ENCODE measurements around the gene LDHA. TPM values are rescaled to one million over a fixed set of nuclear protein-coding genes. Genes with fewer than 3 reads are reported as not detected.

The LDHA gene
- 100 to 1,000 TPM; 224 to 298 (median 251) TPM for polyA plus RNA-seq (ENCODE audit: low read depth in 6 of 6)

- peaks cover 0 to 5% of the 10 kb centered on the region in 2 donors for H3K36me3 Mint-ChIP-seq
- DNase-seq (peak; percentile 90), ATAC-seq (ENCODE audit: low read depth in 2 of 2) (peak; percentile 82)
- no peaks in the 10 kb centered on the region for H3K9me3 Mint-ChIP-seq
- peak within 1 kb of the TSS; percentile 96 to 100 (median 98) for H3K4me3 Mint-ChIP-seq
- peak within 1 kb of the TSS; percentile 94 to 99 (median 98) for H3K27ac Mint-ChIP-seq
- no peaks in the 10 kb centered on the region for H3K27me3 Mint-ChIP-seq
- peaks cover 15 to 30% (median 22%) of the 10 kb centered on the region in 3 donors for H3K4me1 Mint-ChIP-seq
Measured at GRCh38 chr11:18394275-18394927, at the start of gene LDHA. Gene LDHA (plus strand): TSS chr11:18394563. CDS start chr11:18396843, 2,280 bp downstream.

- Mint-ChIP-seq H3K4me3 (no peak overlapping the region), H3K9me3 (no peaks in the 10 kb centered on the region), H3K27ac (peak overlapping the region in 1 of 6 donors; percentile 72), H3K27me3 (no peaks in the 10 kb centered on the region), H3K36me3 (peaks cover 20 to 24% of the 10 kb centered on the region in 2 donors), H3K4me1 (peaks cover 0 to 4% (median 4%) of the 10 kb centered on the region in 3 donors)
- no peak for ATAC-seq (ENCODE audit: low read depth in 2 of 2)
- no peak for DNase-seq
Measured at GRCh38 chr11:18347471-18348125, 46.8 kb upstream of the LDHA start.

GRCh38 chr11:18352581-18352980 lies 41.8 kb upstream of the LDHA start:
- H3K4me3 Mint-ChIP-seq, result no peak overlapping the region
- no peaks in the 10 kb centered on the region for H3K4me1 Mint-ChIP-seq
- H3K27me3 Mint-ChIP-seq, result no peaks in the 10 kb centered on the region
- no peak for DNase-seq
- H3K9me3 Mint-ChIP-seq, result no peaks in the 10 kb centered on the region
- no peak for ATAC-seq (ENCODE audit: low read depth in 2 of 2)
- peaks cover 8 to 19% of the 10 kb centered on the region in 2 donors for H3K36me3 Mint-ChIP-seq
- H3K27ac Mint-ChIP-seq, result peak overlapping the region in 2 of 6 donors; percentile 22 to 27

- Mint-ChIP-seq H3K36me3 (peaks cover 0 to 14% of the 10 kb centered on the region in 2 donors), H3K9me3 (no peaks in the 10 kb centered on the region), H3K27ac (no peak overlapping the region), H3K27me3 (no peaks in the 10 kb centered on the region), H3K4me1 (no peaks in the 10 kb centered on the region), H3K4me3 (no peak overlapping the region)
- no peak for ATAC-seq (ENCODE audit: low read depth in 2 of 2)
- no peak for DNase-seq
Measured at GRCh38 chr11:18358646-18359045, 35.7 kb upstream of the LDHA start.

GRCh38 chr11:18361154-18361553 lies 33.2 kb upstream of the LDHA start:
- no peaks in the 10 kb centered on the region for H3K27me3 Mint-ChIP-seq
- H3K4me3 Mint-ChIP-seq, result no peak overlapping the region
- DNase-seq (no peak), ATAC-seq (ENCODE audit: low read depth in 2 of 2) (no peak)
- H3K27ac Mint-ChIP-seq, result peak overlapping the region in 2 of 6 donors; percentile 69 to 76
- H3K9me3 Mint-ChIP-seq, result no peaks in the 10 kb centered on the region
- no peaks in the 10 kb centered on the region for H3K4me1 Mint-ChIP-seq
- peaks cover 14 to 21% of the 10 kb centered on the region in 2 donors for H3K36me3 Mint-ChIP-seq

- ATAC-seq (ENCODE audit: low read depth in 2 of 2), result no peak
- Mint-ChIP-seq H3K9me3 (no peaks in the 10 kb centered on the region), H3K27me3 (no peaks in the 10 kb centered on the region), H3K4me3 (no peak overlapping the region), H3K27ac (no peak overlapping the region), H3K4me1 (no peaks in the 10 kb centered on the region), H3K36me3 (peaks cover 18% of the 10 kb centered on the region in 2 donors)
- DNase-seq, result no peak
Measured at GRCh38 chr11:18364495-18365073, 29.8 kb upstream of the LDHA start.

- Mint-ChIP-seq H3K27ac (no peak overlapping the region), H3K36me3 (peaks cover 18% of the 10 kb centered on the region in 2 donors), H3K4me3 (no peak overlapping the region), H3K4me1 (no peaks in the 10 kb centered on the region), H3K9me3 (no peaks in the 10 kb centered on the region), H3K27me3 (no peaks in the 10 kb centered on the region)
- DNase-seq, result no peak
- no peak for ATAC-seq (ENCODE audit: low read depth in 2 of 2)
Measured at GRCh38 chr11:18365741-18366140, 28.6 kb upstream of the LDHA start.

GRCh38 chr11:18366286-18366685 lies 28.1 kb upstream of the LDHA start:
- Mint-ChIP-seq H3K4me1 (no peaks in the 10 kb centered on the region), H3K4me3 (no peak overlapping the region), H3K9me3 (no peaks in the 10 kb centered on the region), H3K27me3 (no peaks in the 10 kb centered on the region), H3K27ac (peak overlapping the region in 1 of 6 donors; percentile 56), H3K36me3 (peaks cover 18% of the 10 kb centered on the region in 2 donors)
- no peak for ATAC-seq (ENCODE audit: low read depth in 2 of 2)
- no peak for DNase-seq

- Mint-ChIP-seq H3K4me1 (no peaks in the 10 kb centered on the region), H3K4me3 (no peak overlapping the region), H3K27me3 (no peaks in the 10 kb centered on the region), H3K27ac (peak overlapping the region in 2 of 6 donors; percentile 24 to 60), H3K9me3 (peaks cover 0 to 2% (median 0%) of the 10 kb centered on the region in 7 donors), H3K36me3 (peaks cover 18% of the 10 kb centered on the region in 2 donors)
- ATAC-seq (ENCODE audit: low read depth in 2 of 2) (no peak), DNase-seq (no peak)
Measured at GRCh38 chr11:18367431-18367830, 26.9 kb upstream of the LDHA start.

GRCh38 chr11:18368221-18368620 lies 26.1 kb upstream of the LDHA start:
- Mint-ChIP-seq H3K9me3 (peaks cover 0 to 2% (median 0%) of the 10 kb centered on the region in 7 donors), H3K36me3 (peaks cover 18% of the 10 kb centered on the region in 2 donors), H3K4me1 (no peaks in the 10 kb centered on the region), H3K4me3 (no peak overlapping the region), H3K27ac (peak overlapping the region in 4 of 6 donors; percentile 2 to 44 (median 10)), H3K27me3 (no peaks in the 10 kb centered on the region)
- ATAC-seq (ENCODE audit: low read depth in 2 of 2) (no peak), DNase-seq (no peak)

- H3K4me1 Mint-ChIP-seq, result no peaks in the 10 kb centered on the region
- no peak for DNase-seq
- no peak for ATAC-seq (ENCODE audit: low read depth in 2 of 2)
- no peak overlapping the region for H3K27ac Mint-ChIP-seq
- H3K4me3 Mint-ChIP-seq, result no peak overlapping the region
- peaks cover 13% of the 10 kb centered on the region in 2 donors for H3K36me3 Mint-ChIP-seq
- H3K27me3 Mint-ChIP-seq, result no peaks in the 10 kb centered on the region
- H3K9me3 Mint-ChIP-seq, result peaks cover 0 to 2% (median 0%) of the 10 kb centered on the region in 7 donors
Measured at GRCh38 chr11:18369398-18369797, 25.0 kb upstream of the LDHA start.

GRCh38 chr11:18371279-18371678 lies 23.1 kb upstream of the LDHA start:
- Mint-ChIP-seq H3K27ac (peak overlapping the region in 1 of 6 donors; percentile 39), H3K4me1 (no peaks in the 10 kb centered on the region), H3K36me3 (peaks cover 3 to 6% of the 10 kb centered on the region in 2 donors), H3K4me3 (no peak overlapping the region), H3K9me3 (peaks cover 0 to 2% (median 0%) of the 10 kb centered on the region in 7 donors), H3K27me3 (no peaks in the 10 kb centered on the region)
- no peak for ATAC-seq (ENCODE audit: low read depth in 2 of 2)
- no peak for DNase-seq

GRCh38 chr11:18372201-18372600 lies 22.2 kb upstream of the LDHA start:
- no peak overlapping the region for H3K27ac Mint-ChIP-seq
- no peak overlapping the region for H3K4me3 Mint-ChIP-seq
- no peaks in the 10 kb centered on the region for H3K4me1 Mint-ChIP-seq
- H3K9me3 Mint-ChIP-seq, result peaks cover 0 to 2% (median 0%) of the 10 kb centered on the region in 7 donors
- no peaks in the 10 kb centered on the region for H3K36me3 Mint-ChIP-seq
- H3K27me3 Mint-ChIP-seq, result no peaks in the 10 kb centered on the region
- ATAC-seq (ENCODE audit: low read depth in 2 of 2) (no peak), DNase-seq (no peak)

- DNase-seq (no peak), ATAC-seq (ENCODE audit: low read depth in 2 of 2) (no peak)
- Mint-ChIP-seq H3K4me1 (no peaks in the 10 kb centered on the region), H3K36me3 (no peaks in the 10 kb centered on the region), H3K4me3 (no peak overlapping the region), H3K9me3 (peaks cover 0 to 2% (median 0%) of the 10 kb centered on the region in 7 donors), H3K27ac (no peak overlapping the region), H3K27me3 (no peaks in the 10 kb centered on the region)
Measured at GRCh38 chr11:18374956-18375355, 19.4 kb upstream of the LDHA start.
